ENCODE results near the gene DYNLT1.
"Not testable (repeated sequence)": the region's sequence is repeated elsewhere in the genome, so short reads cannot be mapped to it uniquely, and the experiment has no call there.

Gene DYNLT1

GRCh38 chr6:158662607-158662953 is 18.0 kb upstream of the DYNLT1 start:
- no peak overlapping the region for H3K27ac ChIP-seq (ENCODE audit: low read depth, low read length)
- peaks cover 14% of the 10 kb centered on the region for H3K4me1 ChIP-seq (ENCODE audit: control insufficient read depth, insufficient read depth, low read length)
- H3K9me3 ChIP-seq (ENCODE audit: control insufficient read depth, insufficient read depth, low read depth, low read length), result no peaks in the 10 kb centered on the region
- H3K27me3 ChIP-seq (ENCODE audit: control insufficient read depth, insufficient read depth, low read length), result peaks cover 28% of the 10 kb centered on the region
- H3K36me3 ChIP-seq (ENCODE audit: control insufficient read depth, insufficient read depth, low read length), result no peaks in the 10 kb centered on the region
- H3K4me3 ChIP-seq (ENCODE audit: low read depth, low read length), result no peak overlapping the region
- no peak overlapping the region for H3K9ac ChIP-seq (ENCODE audit: low read length)

DNA sequence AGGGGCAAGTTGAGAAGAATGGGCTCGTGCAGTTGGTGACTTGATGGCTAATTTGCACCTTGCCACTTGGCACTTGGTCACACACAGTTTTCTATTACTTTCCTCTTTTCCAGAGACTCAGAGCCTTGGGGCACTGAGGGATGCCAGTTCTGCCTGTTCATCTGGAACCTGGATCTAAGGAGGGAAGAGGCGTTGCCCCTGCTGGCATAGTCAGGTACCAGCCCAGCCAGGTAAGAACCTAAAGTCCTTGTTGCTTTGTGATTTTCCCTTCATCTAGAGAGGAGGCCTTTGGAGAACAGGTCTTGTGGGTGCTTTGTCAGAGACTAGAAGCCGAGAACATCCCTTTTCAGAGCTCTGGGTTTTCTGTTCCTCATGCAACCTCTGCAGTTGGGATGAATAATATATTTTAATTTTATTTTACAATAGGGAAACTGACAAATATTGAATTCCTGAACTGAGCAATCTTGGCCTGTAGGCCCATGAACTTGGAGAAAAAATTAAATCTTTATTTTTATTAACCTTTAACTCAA is 16.7 kb upstream of the DYNLT1 start:
- Histone ChIP-seq H3K27ac (ENCODE audit: low read depth, low read length) (no peak overlapping the region), H3K27me3 (ENCODE audit: control insufficient read depth, insufficient read depth, low read length) (peaks cover 23% of the 10 kb centered on the region), H3K4me1 (ENCODE audit: control insufficient read depth, insufficient read depth, low read length) (peaks cover 14% of the 10 kb centered on the region), H3K36me3 (ENCODE audit: control insufficient read depth, insufficient read depth, low read length) (no peaks in the 10 kb centered on the region), H3K9ac (ENCODE audit: low read length) (no peak overlapping the region), H3K9me3 (ENCODE audit: control insufficient read depth, insufficient read depth, low read depth, low read length) (no peaks in the 10 kb centered on the region), H3K4me3 (ENCODE audit: low read depth, low read length) (no peak overlapping the region)

- Histone ChIP-seq H3K36me3 (ENCODE audit: control insufficient read depth, insufficient read depth, low read length) (no peaks in the 10 kb centered on the region), H3K9me3 (ENCODE audit: control insufficient read depth, insufficient read depth, low read depth, low read length) (no peaks in the 10 kb centered on the region), H3K9ac (ENCODE audit: low read length) (no peak overlapping the region), H3K27ac (ENCODE audit: low read depth, low read length) (no peak overlapping the region), H3K4me3 (ENCODE audit: low read depth, low read length) (no peak overlapping the region), H3K4me1 (ENCODE audit: control insufficient read depth, insufficient read depth, low read length) (peaks cover 14% of the 10 kb centered on the region), H3K27me3 (ENCODE audit: control insufficient read depth, insufficient read depth, low read length) (peaks cover 22% of the 10 kb centered on the region)
These were observed 15.8 kb upstream of the DYNLT1 start for GRCh38 chr6:158660333-158660754.

DNA sequence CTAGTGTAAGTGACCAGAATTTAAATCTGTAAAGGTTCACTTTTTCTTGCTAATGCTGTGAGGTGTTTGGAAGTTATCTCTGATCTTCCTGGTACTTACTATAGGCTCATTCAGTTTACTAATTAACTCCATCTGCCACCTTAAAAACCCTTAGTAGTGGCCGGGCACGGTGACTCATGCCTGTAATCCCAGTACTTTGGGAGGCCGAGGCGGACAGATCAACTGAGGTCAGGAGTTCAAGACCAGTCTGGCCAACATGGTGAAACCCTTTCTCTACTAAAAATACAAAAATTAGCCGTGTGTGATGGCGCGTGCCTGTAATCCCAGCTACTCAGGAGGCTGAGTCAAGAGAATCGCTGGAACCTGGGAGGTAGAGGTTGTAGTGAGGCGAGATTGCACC is 12.4 kb upstream of the DYNLT1 start:
- not testable (repeated sequence) for H3K4me3 ChIP-seq (ENCODE audit: low read depth, low read length); H3K4me1 ChIP-seq (ENCODE audit: control insufficient read depth, insufficient read depth, low read length); H3K27ac ChIP-seq (ENCODE audit: low read depth, low read length); H3K27me3 ChIP-seq (ENCODE audit: control insufficient read depth, insufficient read depth, low read length); H3K9ac ChIP-seq (ENCODE audit: low read length); H3K9me3 ChIP-seq (ENCODE audit: control insufficient read depth, insufficient read depth, low read depth, low read length); H3K36me3 ChIP-seq (ENCODE audit: control insufficient read depth, insufficient read depth, low read length)

DNA sequence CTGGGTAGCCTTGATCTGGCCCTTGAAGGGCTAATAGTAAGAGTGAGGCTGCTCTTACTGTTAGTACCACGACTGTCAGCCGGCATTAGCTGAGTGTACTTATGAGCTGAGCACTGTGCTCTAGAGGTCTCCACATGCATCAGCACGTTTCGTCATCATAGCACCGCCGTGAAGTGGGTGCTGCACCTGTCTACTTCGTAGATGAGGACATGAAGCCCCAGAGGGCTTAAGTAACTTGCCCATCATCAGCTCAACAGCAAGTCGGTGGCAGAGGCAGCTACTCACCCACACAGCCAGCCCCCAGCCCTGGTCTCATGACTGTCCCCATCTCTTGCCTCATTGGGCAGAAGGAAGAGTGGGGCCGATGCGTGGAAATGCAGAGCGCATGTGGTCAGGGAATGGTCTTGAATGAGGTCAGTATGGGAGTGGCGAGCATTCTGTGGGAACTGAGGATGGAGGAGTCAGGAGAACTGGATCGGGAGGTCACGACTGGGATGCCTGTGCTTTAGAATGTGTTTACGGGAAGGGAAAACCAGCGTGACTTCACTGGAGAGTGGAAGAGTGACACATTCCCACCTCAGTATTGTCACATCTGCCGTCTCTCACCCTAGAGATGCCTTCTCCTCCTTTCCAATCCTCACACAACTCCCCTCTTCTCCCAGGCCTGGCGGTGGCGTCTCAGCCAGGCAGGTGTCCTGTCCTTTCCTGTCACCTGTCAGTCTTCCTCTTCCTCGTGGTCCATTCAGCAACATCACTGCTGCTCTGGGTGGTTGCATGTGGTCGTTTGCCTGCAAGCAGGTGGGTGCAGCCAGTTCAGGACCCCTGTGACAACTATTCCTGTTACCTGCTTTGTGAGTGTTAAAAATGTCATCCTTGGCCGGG is 11.3 kb upstream of the DYNLT1 start:
- Histone ChIP-seq H3K4me1 (ENCODE audit: control insufficient read depth, insufficient read depth, low read length) (peaks cover 9% of the 10 kb centered on the region), H3K27me3 (ENCODE audit: control insufficient read depth, insufficient read depth, low read length) (no peaks in the 10 kb centered on the region), H3K9me3 (ENCODE audit: control insufficient read depth, insufficient read depth, low read depth, low read length) (no peaks in the 10 kb centered on the region), H3K36me3 (ENCODE audit: control insufficient read depth, insufficient read depth, low read length) (no peaks in the 10 kb centered on the region), H3K9ac (ENCODE audit: low read length) (no peak overlapping the region), H3K4me3 (ENCODE audit: low read depth, low read length) (no peak overlapping the region), H3K27ac (ENCODE audit: low read depth, low read length) (no peak overlapping the region)

DNA sequence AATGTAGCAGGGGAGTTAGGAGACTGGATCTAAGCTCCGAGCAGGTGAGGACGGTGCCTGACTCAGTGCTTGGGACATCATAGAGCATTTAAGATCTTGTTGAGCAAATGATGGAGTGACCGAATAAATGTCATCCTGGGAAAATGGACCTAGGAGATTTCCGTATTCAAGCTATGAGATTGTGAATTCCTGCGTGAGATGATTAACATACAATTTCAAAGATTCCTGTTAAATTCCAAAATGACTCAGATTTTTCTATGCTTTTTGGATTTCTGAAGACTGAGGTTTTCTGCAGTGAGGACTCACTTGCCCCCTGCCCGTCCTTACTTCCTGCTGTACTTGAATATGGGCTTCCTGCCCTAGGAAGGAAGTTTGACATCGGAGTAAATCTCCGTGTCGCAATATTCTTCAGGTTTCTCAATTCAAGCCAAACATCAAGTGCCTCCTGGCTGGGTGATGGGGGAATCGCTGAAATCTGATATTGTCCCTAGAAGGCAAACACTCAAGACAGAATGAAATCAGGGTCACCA is 10.5 kb upstream of the DYNLT1 start:
- Histone ChIP-seq H3K9ac (ENCODE audit: low read length) (no peak overlapping the region), H3K27me3 (ENCODE audit: control insufficient read depth, insufficient read depth, low read length) (no peaks in the 10 kb centered on the region), H3K9me3 (ENCODE audit: control insufficient read depth, insufficient read depth, low read depth, low read length) (no peaks in the 10 kb centered on the region), H3K4me1 (ENCODE audit: control insufficient read depth, insufficient read depth, low read length) (peaks cover 9% of the 10 kb centered on the region), H3K4me3 (ENCODE audit: low read depth, low read length) (no peak overlapping the region), H3K27ac (ENCODE audit: low read depth, low read length) (no peak overlapping the region), H3K36me3 (ENCODE audit: control insufficient read depth, insufficient read depth, low read length) (no peaks in the 10 kb centered on the region)

DNA sequence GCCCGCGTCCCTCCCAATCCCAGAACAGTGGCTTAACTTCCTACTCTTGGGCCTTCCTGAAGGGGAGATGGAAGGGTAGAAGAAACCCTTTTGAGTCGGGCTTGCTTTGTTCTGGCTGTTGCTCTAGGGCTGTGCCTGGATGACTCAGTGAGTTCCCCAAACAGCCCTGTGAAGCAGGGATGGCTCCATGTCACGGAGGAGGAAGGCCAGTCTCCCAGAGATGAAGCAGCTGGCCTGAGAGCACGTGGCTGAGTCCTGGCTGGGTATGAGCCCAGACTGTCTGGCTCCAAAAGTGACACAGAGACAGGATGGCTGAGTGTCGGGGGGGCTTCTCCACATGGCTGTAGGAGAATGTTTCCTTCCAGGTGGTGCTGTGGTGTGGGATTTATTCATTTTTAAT is 10.0 kb upstream of the DYNLT1 start:
- Histone ChIP-seq H3K27me3 (ENCODE audit: control insufficient read depth, insufficient read depth, low read length) (no peaks in the 10 kb centered on the region), H3K4me1 (ENCODE audit: control insufficient read depth, insufficient read depth, low read length) (peaks cover 9% of the 10 kb centered on the region), H3K9ac (ENCODE audit: low read length) (no peak overlapping the region), H3K4me3 (ENCODE audit: low read depth, low read length) (no peak overlapping the region), H3K27ac (ENCODE audit: low read depth, low read length) (no peak overlapping the region), H3K9me3 (ENCODE audit: control insufficient read depth, insufficient read depth, low read depth, low read length) (no peaks in the 10 kb centered on the region), H3K36me3 (ENCODE audit: control insufficient read depth, insufficient read depth, low read length) (no peaks in the 10 kb centered on the region)

DNA sequence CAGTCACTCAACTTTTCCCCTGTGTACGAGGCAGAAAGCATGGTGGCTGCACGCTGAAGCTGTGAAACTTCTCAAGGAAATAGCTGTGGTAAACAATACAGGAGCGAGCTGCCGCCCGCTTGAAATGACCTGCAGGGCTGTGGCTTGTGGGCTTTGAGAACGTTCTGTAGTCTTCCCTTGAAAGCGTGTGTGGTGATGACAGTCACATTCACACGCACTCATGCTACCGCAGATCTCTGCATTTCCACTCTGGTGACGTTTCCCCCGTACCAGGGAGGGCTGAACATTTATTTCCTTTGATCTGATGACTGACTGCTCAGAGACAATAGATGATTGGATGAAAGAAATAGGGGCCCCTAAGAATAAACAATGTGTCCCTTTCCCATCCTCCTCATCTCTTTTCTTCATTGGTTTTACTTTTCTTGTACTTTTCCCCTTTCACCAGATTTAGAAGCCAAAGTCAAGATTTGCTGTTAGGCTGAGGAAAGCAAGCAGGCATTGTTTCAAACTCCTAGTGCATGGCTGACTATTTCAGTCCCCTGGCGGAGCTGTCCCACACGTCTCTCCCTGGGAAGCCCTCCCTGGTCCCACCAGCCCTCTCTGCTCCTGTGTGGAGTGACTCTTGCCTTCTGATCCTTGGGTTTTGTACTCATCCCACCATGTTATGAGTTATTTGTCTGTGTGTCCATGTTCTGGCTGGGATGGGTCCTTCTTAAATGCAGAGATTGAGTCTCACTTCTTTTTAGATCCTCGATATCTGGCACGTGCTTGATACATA is 9.2 kb upstream of the DYNLT1 start:
- no peak overlapping the region for H3K27ac ChIP-seq (ENCODE audit: low read depth, low read length)

GRCh38 chr6:158651981-158652737 is 7.6 kb upstream of the DYNLT1 start:
- H3K9me3 ChIP-seq (ENCODE audit: control insufficient read depth, insufficient read depth, low read depth, low read length); H3K9ac ChIP-seq (ENCODE audit: low read length); H3K27me3 ChIP-seq (ENCODE audit: control insufficient read depth, insufficient read depth, low read length); H3K36me3 ChIP-seq (ENCODE audit: control insufficient read depth, insufficient read depth, low read length); H3K4me1 ChIP-seq (ENCODE audit: control insufficient read depth, insufficient read depth, low read length); H3K4me3 ChIP-seq (ENCODE audit: low read depth, low read length); H3K27ac ChIP-seq (ENCODE audit: low read depth, low read length): not testable (repeated sequence)

More for the DNA sequence above, 9.2 kb upstream of the DYNLT1 start:
- Histone ChIP-seq H3K27me3 (ENCODE audit: control insufficient read depth, insufficient read depth, low read length) (no peaks in the 10 kb centered on the region), H3K4me3 (ENCODE audit: low read depth, low read length) (no peak overlapping the region), H3K9ac (ENCODE audit: low read length) (no peak overlapping the region), H3K4me1 (ENCODE audit: control insufficient read depth, insufficient read depth, low read length) (peaks cover 9% of the 10 kb centered on the region), H3K9me3 (ENCODE audit: control insufficient read depth, insufficient read depth, low read depth, low read length) (no peaks in the 10 kb centered on the region), H3K36me3 (ENCODE audit: control insufficient read depth, insufficient read depth, low read length) (no peaks in the 10 kb centered on the region)

DNA sequence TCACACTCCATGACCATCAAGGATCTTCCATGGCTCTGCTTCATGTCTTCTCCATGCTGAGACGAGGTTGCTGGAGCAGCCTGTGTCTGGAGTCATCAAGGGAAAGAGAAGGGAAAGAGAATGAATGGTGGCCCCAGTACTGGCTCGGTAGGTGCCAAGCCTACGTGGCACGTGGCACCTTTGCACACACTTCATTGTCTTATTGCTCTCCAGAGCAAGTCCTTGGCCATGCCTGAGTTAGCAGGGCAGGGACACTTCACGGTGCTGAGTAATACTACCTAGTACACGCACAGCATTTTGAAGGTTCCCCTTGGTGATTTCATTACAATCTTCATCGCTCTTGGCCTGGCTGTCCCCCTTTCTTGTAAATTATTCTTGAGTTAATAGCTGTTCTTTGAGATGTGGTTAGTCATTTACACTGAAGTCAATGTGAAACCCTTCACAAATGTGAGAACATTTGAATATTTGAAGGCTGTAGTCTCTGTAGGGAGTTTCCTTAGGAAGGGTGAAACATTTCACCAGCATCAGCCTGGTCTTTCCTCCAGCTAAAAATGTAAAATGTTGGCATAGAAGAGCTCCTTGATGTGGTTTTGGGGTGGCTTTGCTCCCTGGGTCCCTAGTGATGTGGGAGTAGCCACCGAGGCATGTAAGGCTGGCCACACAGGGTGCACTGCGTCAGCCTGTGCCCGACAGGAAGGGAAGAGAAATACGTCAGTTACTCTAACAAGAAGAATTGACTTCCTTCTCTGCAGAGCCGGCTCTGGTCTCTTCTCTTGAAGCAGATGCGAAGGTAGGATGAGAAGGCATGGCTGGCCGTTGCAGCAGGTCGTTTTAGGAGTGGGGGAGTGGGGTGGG is 5.0 kb upstream of the DYNLT1 start, which contains the start of gene SYTL3:
Gene SYTL3 (plus strand): TSS at position 766 of the 855 bp plus-strand sequence. CDS start 13,215 bp downstream, outside the sequence.
- H3K36me3 ChIP-seq (ENCODE audit: control insufficient read depth, insufficient read depth, low read length), result no peaks in the 10 kb centered on the region
- peaks cover 18% of the 10 kb centered on the region for H3K27me3 ChIP-seq (ENCODE audit: control insufficient read depth, insufficient read depth, low read length)
- no peaks in the 10 kb centered on the region for H3K9me3 ChIP-seq (ENCODE audit: control insufficient read depth, insufficient read depth, low read depth, low read length)
- peaks cover 9% of the 10 kb centered on the region for H3K4me1 ChIP-seq (ENCODE audit: control insufficient read depth, insufficient read depth, low read length)
- no peak within 1 kb of the TSS for H3K27ac ChIP-seq (ENCODE audit: low read depth, low read length)
- H3K4me3 ChIP-seq (ENCODE audit: low read depth, low read length), result no peak within 1 kb of the TSS
- no peak within 1 kb of the TSS for H3K9ac ChIP-seq (ENCODE audit: low read length)

Data from HUES6 (cell line).